Measurements from ENCODE around the gene CRYZ. TPM values are rescaled to one million over a fixed set of nuclear protein-coding genes. Genes with fewer than 3 reads are reported as not detected.
"Not testable (repeated sequence)": the region's sequence is repeated elsewhere in the genome, so short reads cannot be mapped to it uniquely, and the experiment has no call there.

Gene CRYZ
- polyA plus RNA-seq, 1 experiment, result 108 TPM

DNA sequence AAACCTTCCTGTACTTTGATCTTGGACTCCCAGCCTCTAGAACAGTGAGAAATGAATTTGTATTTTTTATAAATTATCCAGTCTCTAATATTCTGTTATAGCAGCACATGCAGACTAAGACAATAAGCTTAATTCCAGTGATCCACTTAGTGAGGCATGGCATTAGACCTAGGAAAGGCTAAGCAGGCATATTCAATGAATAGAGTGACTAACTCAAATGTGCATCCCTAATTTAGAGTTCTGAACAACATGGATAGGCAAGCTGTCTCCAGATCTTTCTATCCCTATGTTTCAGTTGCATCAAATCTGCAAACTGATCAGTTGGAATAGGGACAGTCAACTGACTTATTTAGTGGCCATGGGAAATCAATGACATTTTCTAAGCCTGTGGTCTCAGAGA is 54.9 kb downstream of the CRYZ start:
- no peak overlapping the region for H3K27ac ChIP-seq (ENCODE audit: low read depth, low read length)
- peaks cover 8% of the 10 kb centered on the region for H3K27me3 ChIP-seq (ENCODE audit: control insufficient read depth, insufficient read depth, low read length)
- POLR2A ChIA-PET, result no interaction called here
- H3K4me3 ChIP-seq (ENCODE audit: low read depth, low read length), result no peak overlapping the region
- H3K9me3 ChIP-seq (ENCODE audit: control insufficient read depth, insufficient read depth, low read length), result no peaks in the 10 kb centered on the region
- CTCF ChIA-PET, result no interaction called here
- TF ChIP-seq, protein P1, sequence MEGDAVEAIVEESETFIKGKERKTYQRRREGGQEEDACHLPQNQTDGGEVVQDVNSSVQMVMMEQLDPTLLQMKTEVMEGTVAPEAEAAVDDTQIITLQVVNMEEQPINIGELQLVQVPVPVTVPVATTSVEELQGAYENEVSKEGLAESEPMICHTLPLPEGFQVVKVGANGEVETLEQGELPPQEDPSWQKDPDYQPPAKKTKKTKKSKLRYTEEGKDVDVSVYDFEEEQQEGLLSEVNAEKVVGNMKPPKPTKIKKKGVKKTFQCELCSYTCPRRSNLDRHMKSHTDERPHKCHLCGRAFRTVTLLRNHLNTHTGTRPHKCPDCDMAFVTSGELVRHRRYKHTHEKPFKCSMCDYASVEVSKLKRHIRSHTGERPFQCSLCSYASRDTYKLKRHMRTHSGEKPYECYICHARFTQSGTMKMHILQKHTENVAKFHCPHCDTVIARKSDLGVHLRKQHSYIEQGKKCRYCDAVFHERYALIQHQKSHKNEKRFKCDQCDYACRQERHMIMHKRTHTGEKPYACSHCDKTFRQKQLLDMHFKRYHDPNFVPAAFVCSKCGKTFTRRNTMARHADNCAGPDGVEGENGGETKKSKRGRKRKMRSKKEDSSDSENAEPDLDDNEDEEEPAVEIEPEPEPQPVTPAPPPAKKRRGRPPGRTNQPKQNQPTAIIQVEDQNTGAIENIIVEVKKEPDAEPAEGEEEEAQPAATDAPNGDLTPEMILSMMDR (IDR thresholded peaks at IDR 0.05; ENCODE audit: low read depth, low read length), result no peak
- DNase-seq (ENCODE audit: low read depth, low spot score), result no peak

DNA sequence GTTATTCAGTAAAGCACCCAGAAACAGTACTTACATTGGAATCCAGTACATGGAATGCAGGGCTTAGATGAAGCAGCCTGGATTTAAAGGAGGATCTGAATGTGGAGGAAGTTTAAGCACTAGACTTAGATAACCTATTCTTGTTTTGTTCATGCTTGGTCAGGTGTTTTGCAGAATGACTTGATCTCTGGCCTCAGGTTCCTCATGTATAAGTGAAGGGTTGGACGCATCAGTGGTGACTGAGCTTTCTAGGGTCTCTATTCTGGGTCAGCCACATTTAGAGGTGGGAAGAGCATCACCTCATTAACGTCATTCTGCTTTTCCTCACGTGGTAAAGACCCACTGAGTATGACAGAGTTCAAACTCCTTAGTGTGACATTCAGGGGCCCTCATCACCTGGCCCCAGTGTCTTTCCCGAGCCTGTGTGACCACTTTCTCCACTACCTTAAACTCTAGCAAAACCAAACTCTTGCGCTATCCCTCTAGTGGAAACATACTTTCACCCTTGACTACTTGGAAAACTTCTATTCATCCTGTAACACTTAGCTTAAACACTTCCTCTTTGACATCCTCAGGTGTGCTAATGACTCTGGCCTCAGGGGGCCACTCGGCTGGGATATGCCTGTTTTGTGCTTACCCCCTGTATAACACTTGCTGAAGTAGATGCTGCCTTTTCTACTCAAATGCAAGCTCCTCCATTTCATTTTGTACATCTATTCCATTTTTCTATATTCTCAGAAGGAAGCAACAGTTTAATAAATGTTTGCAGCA is 58.4 kb downstream of the CRYZ start:
- peaks cover 9% of the 10 kb centered on the region for H3K27me3 ChIP-seq (ENCODE audit: control insufficient read depth, insufficient read depth, low read length)
- ChIA-PET CTCF (interaction anchor here (1.6 kb wide), 1 partner anchor 15 kb away, joined by 4 read pairs; no protein-coding TSS in a partner anchor), POLR2A (no interaction called here)
- TF ChIP-seq, protein P1 (IDR thresholded peaks at IDR 0.05; ENCODE audit: low read depth, low read length), result no peak
- no peak overlapping the region for H3K4me3 ChIP-seq (ENCODE audit: low read depth, low read length)
- DNase-seq (ENCODE audit: low read depth, low spot score), result no peak
- no peak overlapping the region for H3K27ac ChIP-seq (ENCODE audit: low read depth, low read length)
- H3K9me3 ChIP-seq (ENCODE audit: control insufficient read depth, insufficient read depth, low read length), result no peaks in the 10 kb centered on the region

DNA sequence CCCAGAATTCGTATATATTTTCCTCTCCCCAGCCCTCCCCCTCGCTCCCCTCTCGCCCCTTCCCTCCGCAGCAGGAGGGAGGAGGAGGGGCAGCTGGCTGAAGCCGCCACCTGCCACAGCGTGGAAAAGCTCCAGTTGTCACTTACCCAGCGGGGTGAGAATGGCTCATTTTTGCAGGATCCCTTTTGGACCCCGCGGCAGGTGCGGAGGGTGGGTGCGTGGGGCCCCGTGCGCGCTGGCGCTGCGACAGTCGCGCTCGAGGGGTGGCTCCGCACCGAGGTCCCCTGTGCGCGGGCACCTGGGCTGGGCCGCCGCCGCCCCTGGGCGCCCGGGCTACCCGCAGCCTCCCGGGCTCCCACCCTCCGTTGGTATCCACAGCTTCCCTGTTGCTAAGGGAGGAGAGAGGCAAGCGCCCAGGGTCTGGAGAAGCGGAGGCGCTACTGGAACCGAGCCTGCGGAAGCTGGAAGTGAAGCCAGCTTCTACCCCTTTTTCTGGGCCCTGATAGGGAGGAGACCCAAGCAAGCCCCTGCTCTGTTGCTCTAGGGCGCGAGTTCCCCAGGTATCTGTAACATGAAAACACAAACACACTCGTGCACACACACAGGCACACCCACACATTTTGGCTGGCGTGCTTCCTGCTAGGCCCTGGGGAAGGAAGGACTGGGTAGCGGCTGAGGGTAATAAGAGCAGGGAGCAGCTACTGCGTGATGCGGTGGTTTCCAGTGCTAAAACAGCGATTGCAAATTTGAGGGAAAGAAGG is 59.3 kb downstream of the CRYZ start, which contains the start of gene ERICH3:
Gene ERICH3, minus strand, starts transcription at position 442 of the 761 bp plus-strand sequence. Its CDS starts 273 bp downstream, at position 169.
- H3K27me3 ChIP-seq (ENCODE audit: control insufficient read depth, insufficient read depth, low read length), result peaks cover 11% of the 10 kb centered on the region
- no peaks in the 10 kb centered on the region for H3K9me3 ChIP-seq (ENCODE audit: control insufficient read depth, insufficient read depth, low read length)
- peak within 1 kb of the TSS; percentile 32 for H3K4me3 ChIP-seq (ENCODE audit: low read depth, low read length)
- ChIA-PET CTCF (no interaction called here), POLR2A (no interaction called here)
- TF ChIP-seq, protein P1 (IDR thresholded peaks at IDR 0.05; ENCODE audit: low read depth, low read length), result no peak
- H3K27ac ChIP-seq (ENCODE audit: low read depth, low read length), result no peak within 1 kb of the TSS
- no peak for DNase-seq (ENCODE audit: low read depth, low spot score)

DNA sequence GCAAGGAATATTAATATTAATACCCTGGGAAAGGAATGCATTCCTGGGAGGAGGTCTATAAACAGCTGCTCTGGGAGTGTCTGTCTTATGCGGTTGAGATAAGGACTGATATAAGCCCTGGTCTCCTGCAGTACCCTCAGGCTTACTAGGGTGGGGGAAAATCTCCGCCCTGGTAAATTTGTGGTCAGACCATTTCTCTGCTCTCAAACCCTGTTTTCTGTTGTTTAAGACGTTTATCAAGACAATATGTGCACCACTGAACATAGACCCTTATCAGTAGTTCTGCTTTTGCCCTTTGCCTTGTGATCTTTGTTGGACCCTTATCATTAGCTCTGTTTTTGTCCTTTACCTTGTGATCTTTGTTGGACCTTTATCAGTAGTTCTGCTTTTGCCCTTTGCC is 62.0 kb downstream of the CRYZ start:
- H3K27ac ChIP-seq (ENCODE audit: low read depth, low read length); H3K9me3 ChIP-seq (ENCODE audit: control insufficient read depth, insufficient read depth, low read length); DNase-seq (ENCODE audit: low read depth, low spot score); H3K4me3 ChIP-seq (ENCODE audit: low read depth, low read length); CTCF ChIA-PET; POLR2A ChIA-PET: not testable (repeated sequence)
- peaks cover 11% of the 10 kb centered on the region for H3K27me3 ChIP-seq (ENCODE audit: control insufficient read depth, insufficient read depth, low read length)

Other genes starting within 250 kb of the CRYZ start
- gene LRRC53, start 220.4 kb downstream of the CRYZ start, polyA plus RNA-seq (2011; rRNA removed), result not detected in 2 replicates
- not detected in 2 replicates for gene ERICH3, start 59.3 kb downstream of the CRYZ start, polyA plus RNA-seq (2011; rRNA removed)
- gene TYW3, start 102 bp upstream of the CRYZ start, polyA plus RNA-seq (2011; rRNA removed), result 23.6 and 34.4 TPM in 2 replicates

Data from AG04450 (cell line).